G401 (cell line): ENCODE measurements around the gene CCNG2. TPM values are rescaled to one million over a fixed set of nuclear protein-coding genes. Genes with fewer than 3 reads are reported as not detected.

ENCODE experiments used
- DNase-seq: peaks from one replicate; pipeline ENCODE4 v3.0.0-alpha.2; 2015; ENCODE audit warnings: low spot score
- in situ Hi-C: cut with HindIII; loops from 2 replicates; pipeline ENCODE4 v1.10.0; 2016; ENCODE audit warnings: low sequenced_read_pairs, mixed read lengths
- total RNA-seq: library from RNA; depleted of rRNA; stranded (reverse); fragments of >200 nt; shearing (Covaris generic); gene quantifications from 2 replicates; pipeline ENCODE4 v1.2.3, GENCODE V29; 2014; rRNA removed

Gene CCNG2
- total RNA-seq, 1 experiment from 2014 or later = 16.3 TPM

DNA sequence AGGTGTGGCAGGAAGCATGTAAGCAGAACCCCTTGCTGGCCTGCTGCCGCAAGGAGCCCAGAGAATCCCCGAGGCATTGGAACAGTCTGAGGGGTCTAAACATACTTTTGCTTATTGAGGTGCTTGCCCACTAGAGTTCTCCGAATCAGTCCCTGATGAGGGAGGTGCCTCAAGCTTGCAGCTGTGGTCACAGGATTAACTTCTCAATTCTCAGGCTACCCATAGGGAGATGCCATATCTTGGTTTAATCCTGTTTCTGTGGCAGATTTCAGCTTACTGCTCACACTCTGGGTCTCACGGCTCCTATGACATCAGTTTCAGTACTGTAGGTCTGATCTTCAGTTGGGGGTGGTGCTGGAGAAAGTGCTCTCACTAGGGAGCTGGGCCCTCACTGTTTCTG is 39.9 kb downstream of the CCNG2 start:
- DNase-seq = no peak
- in situ Hi-C loops = no loop called here

DNA sequence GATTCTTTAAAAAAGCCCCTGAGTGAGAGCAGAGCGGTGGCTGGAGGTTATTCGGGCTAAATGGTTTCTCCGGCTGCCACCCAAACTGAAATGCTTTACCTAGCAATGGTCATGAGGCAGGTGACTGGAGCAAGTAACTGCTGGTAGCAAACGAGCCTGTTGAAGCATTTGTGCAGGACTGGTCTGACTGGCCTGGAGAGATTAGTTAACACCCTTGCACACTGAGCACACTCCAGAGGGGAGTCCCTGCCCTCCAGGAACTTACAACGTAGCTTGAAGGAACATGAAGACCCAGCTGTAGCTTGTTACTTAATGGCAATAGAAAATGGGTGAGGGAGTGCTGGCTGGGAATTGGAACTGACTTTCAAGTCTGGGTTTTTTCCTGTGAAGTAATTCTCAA is 40.4 kb downstream of the CCNG2 start:
- no peak for DNase-seq
- in situ Hi-C loops = no loop called here

DNA sequence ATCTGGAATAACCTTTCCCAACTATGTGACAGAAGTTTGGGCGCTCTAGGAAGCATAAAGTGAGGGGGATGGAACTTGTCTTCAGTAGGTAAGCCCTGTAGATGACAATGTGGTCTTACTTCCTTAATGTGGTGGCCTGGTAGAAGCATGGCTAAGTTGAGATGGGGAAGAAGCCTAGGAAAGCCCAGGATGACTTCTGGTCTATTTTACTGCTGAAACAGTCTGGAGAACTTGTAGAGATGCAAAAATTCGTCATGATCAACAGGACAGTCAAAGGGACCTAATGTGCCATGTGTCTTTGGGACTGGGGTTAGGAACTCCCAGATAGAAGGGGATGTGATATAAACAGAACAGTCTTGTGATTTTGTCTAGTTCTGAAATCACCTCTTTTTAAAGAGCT is 40.8 kb downstream of the CCNG2 start:
- DNase-seq = no peak
- in situ Hi-C loops = no loop called here

DNA sequence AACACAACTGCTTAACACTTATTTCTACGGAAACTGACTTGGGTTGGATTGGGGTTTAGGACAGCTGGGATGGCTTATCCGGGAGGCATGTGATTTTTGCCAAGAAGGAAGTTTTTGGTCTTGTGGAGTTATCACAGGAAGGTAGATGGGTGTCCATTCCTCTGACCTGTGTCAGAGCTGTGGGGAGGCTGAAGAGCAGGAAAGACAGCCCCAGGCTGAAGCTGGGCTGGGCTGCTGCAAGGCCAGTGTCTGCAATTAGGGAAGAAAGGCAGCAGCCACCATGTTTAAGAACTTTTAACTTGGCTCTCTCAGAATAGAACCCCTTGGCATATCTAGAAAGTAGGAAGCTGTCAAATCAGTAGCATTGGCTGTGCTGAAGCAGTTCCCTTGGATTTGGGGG is 42.3 kb downstream of the CCNG2 start:
- no peak for DNase-seq
- in situ Hi-C loops = no loop called here

DNA sequence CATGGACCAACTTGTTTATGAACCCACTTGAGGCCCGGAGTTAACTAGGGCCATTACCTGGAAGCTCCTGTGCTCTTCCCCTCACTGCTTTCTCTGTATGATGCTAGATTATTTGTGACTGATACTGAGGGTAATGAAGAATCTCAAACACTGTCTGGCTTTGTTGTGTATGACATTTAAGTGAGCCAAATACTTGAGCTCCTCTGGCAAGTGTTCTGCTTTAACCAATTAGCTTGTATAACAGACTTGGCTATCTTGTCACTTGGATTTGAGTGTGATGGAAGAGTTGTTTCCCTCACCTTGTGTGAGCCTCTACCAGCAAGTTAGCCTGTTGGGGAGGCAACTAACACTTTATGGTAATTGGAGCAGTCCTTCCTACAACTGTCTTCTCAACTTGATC is 42.7 kb downstream of the CCNG2 start:
- in situ Hi-C loops = no loop called here
- peak; percentile 66 for DNase-seq

DNA sequence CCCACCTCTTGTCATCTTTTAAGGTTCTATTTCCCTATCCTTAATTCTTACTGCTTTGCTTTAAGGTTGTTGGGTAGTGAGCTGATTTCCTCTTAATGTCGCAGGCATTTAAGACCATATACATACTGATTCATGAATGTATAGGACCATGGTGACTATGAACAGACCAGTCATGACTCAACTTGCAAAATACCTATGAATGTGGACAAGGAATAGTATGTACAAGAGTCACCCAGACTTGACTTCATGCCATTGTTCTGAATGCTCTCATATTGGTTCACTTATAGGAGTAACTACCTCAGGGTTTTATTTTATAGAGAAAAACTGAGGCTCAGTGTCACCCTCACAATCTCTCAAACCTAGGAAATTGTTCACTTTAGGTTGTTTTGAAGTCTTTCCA is 44.3 kb downstream of the CCNG2 start:
- in situ Hi-C loops = no loop called here
- DNase-seq = no peak

DNA sequence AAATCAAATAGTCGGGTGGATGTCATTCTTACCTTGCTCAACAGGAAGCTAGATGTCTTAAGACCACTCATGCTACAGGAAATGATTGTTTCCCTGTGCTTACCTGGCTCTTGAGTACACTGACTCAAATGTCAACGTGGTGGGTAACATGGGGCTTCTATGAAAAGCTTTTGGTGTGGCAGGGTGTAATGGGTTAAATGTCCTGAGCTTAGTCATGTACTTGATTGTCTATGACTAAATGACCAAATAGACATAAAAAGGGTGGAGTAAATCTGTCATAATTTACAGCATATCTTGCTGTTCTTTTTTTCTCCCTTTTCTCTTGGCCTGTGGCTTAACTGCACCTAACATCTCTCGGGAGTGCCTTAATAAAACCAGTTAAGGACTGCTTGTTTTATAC is 44.9 kb downstream of the CCNG2 start:
- no peak for DNase-seq
- in situ Hi-C loops = no loop called here

DNA sequence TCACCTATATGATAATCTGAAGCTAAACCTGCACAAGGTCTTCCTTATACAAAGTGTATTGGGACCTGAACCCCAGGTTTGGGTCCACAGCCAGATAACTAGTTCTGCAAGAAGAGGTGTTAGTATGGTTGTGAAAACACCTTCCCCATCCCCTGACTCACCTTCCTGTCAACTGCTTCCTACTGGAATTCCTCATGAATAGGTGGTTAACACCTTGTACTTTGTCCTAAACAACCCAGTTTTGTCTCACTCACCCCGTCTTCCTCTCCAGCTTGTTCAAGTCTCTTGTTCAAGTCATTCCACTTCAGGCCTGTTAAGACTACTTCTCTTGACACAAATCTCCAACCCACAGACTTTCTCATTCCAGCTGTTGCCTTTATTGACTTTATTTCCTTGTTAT is 45.5 kb downstream of the CCNG2 start:
- in situ Hi-C loops = no loop called here

DNA sequence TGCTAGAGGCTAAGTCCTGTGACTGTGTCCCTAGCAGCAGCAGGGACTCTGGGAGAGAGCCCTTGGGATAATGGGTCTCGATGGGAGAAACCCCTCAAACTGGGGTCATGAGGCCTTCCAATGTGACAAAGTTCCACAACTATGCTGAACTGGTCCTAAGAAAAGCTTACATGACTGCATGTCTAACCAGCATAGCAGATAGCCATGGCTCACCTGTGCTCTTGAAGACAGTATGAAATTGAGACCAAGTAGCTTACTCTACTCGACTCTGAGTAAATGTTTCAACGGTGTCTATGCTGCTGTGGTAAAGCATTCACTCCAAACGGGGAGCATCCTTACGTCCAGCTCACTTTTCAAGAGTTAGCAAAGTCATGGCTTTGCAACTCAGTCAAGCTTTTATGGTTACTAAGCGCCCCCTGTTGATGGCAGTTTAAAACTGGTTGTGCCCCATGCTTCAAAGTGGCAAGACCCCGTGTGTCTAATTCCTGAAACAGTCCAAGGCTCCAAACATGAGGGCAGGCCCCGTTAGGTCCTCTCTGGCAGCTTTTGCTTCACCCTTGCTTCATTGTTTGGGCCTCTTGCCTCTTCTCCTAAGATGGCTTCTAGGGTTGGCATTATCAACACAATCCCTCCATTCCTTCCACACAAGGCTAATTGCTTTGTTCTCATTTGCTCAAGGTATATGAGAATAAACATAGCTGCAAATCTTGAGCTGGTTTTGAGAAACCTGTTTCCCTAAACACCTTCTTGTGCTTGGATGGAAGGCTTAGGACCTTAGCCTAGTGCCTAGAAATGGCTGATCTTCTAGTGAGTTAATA is 46.6 kb downstream of the CCNG2 start:
- peak; percentile 90 for DNase-seq
- in situ Hi-C loops = no loop called here

More for the DNA sequence above, 45.5 kb downstream of the CCNG2 start:
- DNase-seq = no peak

DNA sequence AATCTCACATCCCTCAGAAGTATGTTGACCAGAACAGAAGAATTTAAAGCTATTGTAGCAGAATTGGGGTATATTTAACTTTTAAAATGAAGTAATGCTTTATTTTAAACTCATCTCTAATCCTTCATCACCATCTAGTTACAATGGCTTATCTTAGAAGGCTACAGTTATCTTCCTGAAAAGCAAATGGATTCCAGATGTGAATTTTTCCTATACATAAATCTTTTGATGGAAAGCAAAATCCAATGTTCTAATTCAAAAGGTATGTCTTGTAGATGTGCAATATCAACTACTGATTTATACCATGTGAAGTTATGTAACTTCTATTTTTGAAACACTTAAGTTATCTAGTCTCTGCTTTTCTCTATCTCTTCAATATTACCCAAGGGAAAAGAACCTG is 47.6 kb downstream of the CCNG2 start:
- DNase-seq = no peak
- in situ Hi-C loops = no loop called here

DNA sequence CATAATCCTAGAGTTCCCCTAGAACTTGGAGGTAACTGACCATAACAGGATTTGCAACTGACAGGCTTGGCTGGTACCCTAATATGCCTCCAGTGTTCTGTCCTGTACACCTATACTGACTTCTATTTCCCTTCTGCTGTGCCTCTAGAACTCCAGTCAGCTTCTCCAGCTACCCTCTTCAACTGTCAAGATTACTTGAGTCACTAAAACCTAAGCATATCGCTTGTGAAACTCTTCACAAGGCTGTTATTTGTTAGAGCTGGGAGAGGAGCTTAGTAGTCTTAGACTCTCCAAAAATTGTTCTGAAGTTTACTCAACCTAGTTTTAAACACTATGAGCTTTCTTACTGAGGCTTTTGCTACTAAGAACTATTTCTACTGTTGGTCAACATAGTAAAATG is 52.0 kb downstream of the CCNG2 start:
- no peak for DNase-seq
- in situ Hi-C loops = no loop called here

DNA sequence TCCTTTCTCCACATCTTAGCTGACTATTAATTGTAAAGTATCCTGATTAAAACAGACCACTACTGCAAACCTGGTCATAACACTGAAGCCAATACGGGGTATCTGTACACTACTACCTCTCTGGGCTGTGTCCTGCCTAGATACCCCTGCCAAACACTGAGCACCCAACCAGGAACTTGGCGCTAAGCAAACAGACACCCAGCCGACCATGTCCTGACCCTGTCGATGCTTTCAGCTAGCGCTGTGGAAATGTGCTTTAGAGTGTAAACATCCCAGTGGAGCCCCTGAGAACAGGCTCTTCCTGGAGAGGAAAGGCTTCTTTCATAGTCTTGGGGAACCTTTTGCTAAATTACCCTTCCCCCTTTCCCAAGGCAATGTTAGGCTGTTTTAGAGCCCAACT is 52.9 kb downstream of the CCNG2 start:
- in situ Hi-C loops = no loop called here
- DNase-seq = no peak

DNA sequence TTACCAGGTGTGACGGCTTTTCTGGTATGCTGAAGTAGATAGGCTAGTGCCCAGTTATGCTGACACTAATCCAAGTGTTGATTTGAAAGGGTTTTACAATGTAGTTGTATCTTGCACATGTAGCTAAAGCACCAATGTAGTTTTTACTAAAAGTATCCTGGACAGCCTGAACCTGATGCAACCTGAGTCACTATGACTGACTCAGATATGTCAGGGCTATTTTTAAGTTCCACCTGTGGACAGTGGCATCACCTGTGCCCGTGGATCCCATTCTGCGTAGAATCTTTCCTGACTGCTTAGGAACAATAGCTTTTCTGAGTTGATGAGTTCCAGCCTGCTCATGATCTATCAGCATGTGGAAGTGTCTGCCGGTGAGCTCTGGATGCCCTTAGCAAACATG is 58.1 kb downstream of the CCNG2 start:
- no peak for DNase-seq
- in situ Hi-C loops = no loop called here

DNA sequence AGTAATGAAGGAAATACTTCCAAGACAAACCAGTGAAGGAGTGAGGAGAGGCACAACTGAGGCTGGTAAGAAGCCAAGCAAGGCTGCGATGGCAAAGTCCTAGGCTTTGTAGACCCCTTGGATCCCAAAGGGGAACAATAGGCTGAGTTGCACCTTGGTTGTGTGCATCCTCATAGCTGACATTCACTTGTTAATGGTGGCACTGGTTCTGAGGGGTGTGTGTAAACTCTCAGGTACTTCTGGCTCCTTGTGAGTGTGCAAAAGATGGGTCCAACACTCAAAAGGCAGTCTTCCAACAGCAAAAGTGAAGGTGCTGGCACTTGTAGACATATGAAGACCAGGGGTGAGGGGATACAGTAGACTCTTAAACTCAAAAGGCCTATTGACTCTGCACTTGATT is 60.5 kb downstream of the CCNG2 start:
- in situ Hi-C loops = no loop called here
- no peak for DNase-seq

DNA sequence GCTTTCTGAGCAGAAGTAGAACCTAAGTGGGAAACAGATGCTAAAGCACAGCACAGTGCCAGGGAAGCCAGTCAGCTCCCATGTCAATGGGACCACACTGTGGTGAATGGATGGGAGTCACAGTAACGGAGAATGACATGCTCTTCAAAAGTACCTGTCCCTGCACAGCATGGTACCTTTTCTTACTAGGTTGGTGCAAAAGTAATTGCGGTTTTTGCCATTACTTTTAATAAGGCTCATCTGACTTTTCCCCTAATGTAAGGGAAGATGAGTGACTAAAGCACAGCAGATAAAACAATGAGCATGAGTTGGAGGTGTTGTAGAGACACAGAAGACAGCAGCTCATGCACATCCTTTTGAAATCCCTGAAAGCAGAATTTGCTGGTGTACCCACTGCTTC is 62.3 kb downstream of the CCNG2 start:
- in situ Hi-C loops = no loop called here
- DNase-seq = no peak

Other genes starting within 250 kb of the CCNG2 start
- 22.8 and 31.7 TPM in 2 replicates for gene SEPTIN11, start 207.5 kb upstream of the CCNG2 start, total RNA-seq
- 151 and 180 TPM in 2 replicates for gene CCNI, start 81.2 kb upstream of the CCNG2 start, total RNA-seq